GM15510 (cell line): ENCODE results near the gene MB.

Experiments
- POLR2A ChIP-seq: IDR thresholded peaks from 3 replicates; pipeline ENCODE4 v1.6.1; 2011; ENCODE audit warnings: borderline replicate concordance; ENCODE audit not compliant: insufficient read length; ENCODE audit errors: extremely low read depth

Gene MB

DNA sequence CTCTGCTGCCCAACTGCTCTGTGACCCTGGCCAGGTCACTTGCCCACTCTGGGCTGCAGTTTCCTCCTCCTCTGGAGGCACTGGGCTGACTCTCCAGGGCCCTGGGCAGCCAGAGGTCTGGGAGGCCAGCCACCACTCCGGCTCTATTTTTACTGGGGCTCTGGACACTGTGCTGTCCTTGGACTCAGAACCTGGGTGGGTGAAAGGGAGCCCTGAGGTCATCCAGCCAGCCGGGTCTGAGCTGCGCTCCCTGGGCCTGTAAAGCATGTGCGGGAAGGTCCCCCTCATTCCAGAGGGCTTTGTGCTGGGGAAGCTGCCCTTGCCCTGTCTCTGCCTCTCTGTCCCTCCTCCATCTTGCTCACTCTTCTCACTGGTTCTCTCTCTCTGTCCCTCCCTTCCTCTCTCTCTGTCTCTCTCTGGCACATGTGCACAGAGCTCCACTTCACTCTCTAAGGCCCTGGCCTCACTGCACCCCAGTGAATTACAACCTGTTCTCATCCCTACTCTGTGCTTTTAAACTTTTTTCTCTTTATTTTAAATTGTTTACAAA, 24.6 kb downstream of the MB start:
- no peak for TF ChIP-seq POLR2A

DNA sequence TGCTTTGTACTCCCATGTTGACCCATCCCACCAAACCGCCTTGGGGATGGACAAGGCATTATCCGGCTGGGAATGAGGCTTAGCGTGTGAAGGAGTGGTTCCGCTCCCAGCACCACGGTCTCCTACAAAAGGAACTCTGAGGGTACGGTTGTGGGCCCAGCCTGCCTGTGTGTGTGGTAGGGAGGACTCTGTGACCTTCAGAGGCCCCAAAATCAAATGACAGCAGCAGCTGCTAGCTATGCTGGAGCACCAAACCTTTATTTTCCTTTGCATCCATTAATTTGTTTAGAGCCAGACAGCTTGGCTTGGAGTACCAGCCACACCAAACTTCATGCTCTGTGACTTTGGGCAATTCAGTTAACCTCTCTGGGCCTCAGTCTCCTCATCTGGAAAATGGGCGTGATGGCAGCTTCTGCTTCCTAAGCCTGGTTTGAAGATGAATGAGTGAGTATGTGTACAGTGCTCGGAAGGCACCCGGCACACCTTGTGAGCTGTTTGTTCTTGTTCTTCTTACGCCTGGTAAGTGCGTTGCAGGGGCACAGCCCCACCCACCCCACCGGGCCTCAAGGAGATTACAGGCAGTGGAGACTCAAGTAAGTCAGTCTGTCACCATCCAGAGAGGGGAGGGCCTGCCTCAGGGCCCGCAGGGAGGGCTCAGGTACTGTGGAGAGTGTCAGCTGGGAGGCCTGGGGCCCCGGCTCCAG, 25.3 kb downstream of the MB start:
- TF ChIP-seq POLR2A = no peak

DNA sequence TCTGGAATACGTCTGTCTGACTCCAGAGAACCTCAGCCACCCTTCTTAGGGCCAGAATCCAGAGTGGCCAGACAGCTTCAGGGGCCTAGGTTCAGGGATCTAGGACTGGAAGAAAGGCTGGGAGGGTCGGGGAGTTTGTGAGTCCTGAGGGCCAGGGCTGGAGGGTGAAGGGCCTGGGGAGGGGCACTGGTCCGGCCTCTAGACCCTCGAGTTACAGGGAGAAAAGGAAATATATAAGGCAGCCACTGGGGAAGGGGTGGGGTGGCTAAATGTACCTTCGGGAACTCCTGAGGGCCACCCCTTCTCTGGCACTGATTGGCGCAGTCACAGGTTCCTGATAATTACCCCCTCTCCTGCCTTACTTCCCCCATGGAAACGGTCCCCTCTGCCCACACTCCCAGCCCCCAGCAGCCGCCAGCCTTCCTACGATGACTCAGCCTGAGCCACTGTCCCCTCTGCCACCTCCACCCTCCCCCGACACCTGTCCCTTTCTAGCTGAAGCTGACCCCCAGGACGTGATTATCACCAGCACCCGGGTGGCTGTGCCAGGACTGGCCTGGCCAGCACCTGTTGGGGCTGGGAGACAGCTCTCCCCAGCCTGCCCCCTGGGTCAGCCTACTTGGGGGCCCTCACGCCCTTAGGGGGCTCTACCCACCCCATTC, 26.4 kb downstream of the MB start:
- no peak for TF ChIP-seq POLR2A

DNA sequence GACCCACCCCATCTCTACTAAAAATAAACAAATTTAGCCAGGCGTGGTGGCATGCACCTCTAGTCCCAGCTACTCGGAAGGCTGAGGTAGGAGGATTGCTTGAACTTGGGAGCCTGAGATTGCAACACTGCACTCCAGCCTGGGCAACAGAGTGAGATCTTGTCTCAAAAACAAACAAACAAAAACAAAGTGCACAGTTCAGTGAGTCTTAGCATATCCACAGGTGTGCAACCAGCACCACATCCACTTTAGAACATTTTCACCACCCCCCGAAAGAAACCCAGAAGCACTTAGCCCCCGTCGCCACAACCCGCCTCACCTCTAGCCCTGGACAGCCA, 27.4 kb downstream of the MB start:
- no peak for TF ChIP-seq POLR2A

DNA sequence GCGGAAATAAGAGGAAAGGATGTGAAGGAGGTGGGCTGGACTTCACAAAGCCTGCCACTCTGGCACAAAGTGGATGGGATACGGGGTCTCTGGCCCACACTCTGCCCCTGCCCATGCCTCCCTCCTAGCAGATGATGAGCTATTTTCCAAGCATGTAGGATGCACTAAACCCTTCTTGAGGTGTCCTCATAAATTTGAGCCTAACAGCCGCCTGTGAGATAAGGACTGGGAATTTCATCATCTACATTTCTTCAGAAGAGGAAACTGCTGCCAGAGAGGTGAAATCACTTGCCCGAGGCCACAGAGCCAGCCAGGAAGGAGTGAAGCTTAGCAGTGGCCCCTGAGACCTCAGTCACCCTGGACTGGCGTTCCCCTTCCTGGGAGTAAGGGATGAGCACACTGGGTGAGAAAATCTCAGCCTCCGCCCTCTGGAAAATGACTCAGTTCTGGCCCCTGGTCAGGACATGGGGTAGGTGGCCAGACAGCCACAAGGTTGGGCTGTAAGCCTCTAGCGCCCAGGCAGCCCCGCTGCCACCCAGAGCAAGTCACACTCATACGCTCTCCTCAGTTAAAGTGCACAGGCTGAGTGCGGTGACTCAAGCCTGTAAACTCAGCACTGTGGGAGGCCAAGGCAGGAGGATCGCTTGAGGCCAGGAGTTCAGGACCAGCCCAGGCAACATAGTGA, 27.9 kb downstream of the MB start:
- no peak for TF ChIP-seq POLR2A

DNA sequence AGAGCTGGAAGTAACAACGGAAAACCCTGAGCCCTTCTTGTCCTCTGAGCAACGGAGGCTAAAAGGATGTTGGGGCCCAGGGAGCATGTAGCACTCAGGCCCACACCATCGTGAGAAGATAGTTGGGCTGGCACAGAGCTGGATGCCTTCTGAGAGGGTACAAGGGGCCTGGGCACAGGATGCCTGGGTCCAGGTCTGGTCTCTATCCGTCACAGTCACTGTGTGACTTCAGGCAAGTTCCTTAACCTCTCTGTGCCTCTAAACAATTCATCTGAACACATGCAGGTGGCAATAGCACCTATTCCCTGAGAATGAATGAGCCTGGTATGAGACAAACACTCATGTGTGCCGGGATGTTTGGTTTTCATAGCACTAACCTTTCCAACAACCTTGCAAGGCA, 29.2 kb downstream of the MB start:
- no peak for TF ChIP-seq POLR2A

DNA sequence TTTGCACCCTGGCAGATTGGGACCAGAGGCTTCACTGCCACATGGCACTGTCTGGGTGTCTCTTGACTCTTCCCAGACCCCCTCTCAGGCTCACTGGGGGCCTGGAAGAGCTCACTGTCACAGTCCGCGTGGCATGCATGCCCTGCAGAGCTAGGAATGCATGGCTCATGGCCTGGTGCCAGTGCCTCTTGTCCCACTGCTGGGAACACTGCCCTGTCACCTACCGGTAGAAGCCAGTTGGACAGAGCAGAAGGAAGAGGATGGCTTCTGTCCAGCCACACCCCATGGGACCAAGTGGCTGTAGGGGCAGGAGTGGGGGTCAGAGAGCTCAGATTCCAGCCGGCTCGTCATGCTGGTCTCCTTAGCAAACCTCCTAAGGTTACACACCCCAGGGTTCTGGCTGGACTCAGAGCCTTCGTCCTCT, 29.7 kb downstream of the MB start:
- TF ChIP-seq POLR2A = no peak

DNA sequence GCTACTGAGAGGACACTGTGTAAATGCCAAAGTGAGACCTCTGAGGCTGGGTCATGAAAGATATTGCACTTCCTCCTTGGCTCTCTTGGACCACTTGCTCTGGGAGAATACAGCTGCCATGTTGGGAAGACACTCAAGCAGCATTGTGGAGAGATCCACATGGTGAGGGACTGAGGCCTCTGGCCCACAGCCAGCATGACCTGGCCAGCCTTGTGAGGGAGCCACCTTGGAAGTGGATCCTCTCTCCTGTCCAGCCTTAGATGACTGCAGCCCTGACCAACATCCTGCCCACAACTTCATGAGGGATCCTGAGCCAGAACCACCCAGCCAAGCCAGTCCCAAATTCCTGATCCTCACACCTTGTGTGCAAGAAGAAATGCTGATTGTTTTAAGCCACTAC, 30.4 kb downstream of the MB start:
- no peak for TF ChIP-seq POLR2A

DNA sequence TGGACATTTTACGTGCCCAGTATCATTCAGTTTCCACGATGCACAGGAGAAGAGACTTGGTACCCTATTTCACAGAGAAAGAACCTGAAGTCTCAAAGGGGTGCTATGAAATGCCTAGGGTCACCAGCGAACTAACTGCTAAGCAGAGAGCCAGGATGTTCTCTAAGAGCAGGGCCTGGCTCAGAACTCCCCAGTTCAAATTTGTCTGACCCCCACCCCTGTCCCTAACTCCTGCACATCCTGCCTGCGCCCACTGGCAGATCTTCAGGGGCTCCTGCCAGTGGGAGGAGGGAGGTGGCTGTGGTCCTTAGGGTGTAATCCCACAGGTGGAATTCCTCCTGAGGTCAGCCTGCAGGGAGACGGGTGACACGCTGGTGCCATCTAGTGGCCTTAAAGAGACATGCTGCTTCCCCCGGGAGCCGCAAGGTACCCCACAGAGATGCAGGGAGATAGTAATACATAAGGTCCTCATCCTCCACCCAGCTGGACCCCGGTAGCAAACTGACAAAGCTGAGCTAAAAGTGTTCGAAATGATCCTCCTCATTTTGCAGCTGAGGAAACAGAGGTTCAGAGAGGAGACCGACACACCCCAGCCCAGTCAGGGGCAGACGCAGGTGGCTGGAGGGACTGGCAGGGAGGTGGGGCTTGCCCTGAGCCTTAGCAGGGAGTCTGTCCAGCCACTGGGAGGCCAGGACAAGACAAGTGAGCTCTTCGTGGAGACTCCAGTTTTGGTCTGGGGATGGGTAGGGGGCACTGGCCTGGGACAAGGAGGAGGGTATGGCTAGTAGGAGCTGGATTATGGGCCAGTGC, 34.1 kb downstream of the MB start:
- no peak for TF ChIP-seq POLR2A

DNA sequence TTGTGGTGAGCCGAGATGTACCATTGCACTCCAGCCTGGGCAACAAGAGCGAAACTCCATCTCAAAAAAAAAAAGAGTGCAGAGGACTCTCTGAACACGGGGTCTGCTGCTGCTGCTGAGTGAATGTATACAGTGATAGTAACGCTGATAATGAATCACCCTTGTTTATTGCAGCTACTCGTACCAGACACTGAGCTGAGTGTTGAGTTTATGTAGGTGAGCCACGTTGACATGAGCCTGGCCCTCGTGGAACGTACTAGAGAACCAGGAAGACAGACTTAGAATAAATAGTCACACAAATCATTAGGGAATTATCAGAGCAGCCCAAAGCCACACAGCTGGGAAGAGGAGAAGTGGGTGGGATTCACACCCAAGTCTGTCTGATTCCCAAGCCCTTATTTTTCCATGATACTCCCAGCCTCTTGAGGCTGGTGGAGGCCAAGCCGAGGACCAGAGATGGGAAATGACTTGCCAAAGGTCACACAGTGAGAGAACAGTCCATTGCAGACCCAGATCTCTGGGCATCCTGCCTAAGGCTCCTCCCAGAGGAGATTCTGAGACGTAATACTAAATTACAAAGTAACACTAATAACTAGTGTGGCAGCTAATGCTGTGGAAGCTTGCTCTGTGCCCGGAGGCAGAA, 34.8 kb downstream of the MB start:
- no peak for TF ChIP-seq POLR2A

DNA sequence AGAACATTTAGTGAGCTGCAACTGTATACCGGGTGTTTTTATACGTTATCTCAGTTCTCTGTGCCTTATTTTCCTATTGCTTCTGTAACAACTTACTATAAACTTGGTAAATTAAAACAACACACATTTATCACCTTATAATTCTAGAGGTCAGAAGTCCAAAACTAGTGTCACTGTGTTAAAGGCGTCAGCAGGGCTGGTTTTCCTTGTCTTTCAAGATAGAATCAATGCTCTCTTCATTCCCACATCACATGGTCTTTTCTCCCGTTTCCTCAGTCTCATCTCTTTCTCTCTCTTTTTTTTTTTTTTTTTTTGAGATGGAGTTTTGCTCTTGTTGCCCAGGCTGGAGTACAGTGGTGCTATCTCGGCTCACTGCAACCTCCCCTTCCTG, 36.1 kb downstream of the MB start:
- TF ChIP-seq POLR2A = no peak

DNA sequence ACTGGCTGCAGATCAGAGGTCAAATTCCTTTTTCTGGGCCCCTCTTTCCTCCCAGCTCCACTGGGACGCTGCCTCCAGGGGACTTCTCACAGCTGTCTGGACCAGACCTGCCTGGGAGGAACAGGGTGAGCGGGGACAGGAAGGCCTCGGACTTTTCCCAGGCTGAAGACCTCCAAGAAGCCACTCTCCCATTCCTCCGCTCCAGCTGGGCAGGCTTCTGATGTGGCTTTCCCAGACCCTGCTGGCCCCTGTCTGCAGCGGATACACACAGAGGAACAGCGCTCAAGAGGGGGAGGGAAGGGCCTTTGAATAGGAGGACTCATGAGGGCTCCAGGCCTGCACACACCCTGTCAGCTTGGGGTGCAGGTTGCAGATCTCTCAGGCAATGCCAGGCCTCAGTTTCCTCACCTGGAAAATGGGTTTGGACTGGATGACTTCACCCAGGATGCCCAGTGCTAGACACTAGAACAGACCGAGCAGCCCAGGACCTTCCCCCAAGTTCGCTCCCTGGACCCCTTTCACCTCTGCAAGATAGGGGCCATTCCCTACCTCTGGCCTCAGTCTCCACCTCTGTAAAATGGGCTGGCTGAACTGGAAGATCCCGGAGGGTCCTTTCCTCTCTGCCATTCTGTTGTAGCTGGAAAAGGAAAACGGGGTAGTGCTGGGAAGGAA, 36.6 kb downstream of the MB start:
- TF ChIP-seq POLR2A = no peak

DNA sequence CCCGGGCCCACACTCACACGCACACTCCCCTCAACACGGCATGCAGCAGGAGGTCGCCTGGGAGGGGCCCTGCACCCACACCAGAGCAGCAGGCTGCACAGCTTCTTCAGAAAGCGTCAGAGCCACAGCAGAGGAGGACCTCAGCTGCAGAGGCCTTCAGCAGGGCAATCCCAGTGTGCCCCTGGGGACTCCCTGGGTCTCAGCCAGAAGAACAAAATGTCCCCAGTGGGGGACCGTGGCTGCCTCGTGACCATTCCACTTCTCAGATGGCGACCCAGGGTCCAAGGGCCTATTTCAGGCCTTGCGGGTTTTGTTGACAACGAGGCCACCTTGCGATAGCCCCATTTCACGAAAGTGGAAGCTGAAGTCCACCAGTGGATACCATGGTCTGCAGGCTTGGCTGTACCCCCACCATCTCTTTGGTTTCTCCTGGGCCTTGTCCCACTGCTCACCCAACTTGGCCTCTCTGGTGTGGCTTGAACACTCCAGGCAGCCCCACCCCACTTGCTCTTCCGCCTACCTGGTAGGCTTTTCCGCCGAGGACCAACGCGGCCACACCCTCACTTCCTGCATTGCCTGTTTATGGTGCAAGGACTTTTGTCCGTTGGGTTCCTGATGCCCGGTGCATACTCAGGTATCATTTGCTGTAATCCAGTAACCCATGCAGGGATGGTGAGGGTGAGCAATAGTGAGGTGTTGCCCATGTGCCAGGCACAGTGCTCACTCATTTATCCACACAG, 38.1 kb downstream of the MB start:
- TF ChIP-seq POLR2A = no peak
